Endodermal cell (in vitro differentiated cells): ENCODE data around the gene CLCN7. TPM values are rescaled to one million over a fixed set of nuclear protein-coding genes. Genes with fewer than 3 reads are reported as not detected.
A peak's percentile ranks its signal among the peaks of the same experiment; 100 is the strongest.

Experiments used
- DNase-seq: peaks from one replicate; pipeline ENCODE4 v3.0.0-alpha.2; 2017
- H3K27ac ChIP-seq: 2 replicates; pipeline ENCODE4 v1.5.1; 2013; ENCODE audit warnings: mild to moderate bottlenecking, low read depth, low read length, moderate library complexity
- H3K27me3 ChIP-seq: 2 replicates; pipeline ENCODE4 v1.6.1; 2013; ENCODE audit warnings: mild to moderate bottlenecking, low read length, moderate library complexity; ENCODE audit not compliant: insufficient read depth, control insufficient read depth, poor library complexity, severe bottlenecking
- H3K36me3 ChIP-seq: 2 replicates; pipeline ENCODE4 v1.7.0; 2013; ENCODE audit warnings: mild to moderate bottlenecking, low read length, moderate library complexity; ENCODE audit not compliant: control insufficient read depth, insufficient read depth
- H3K4me1 ChIP-seq: one replicate; pipeline ENCODE4 v1.7.0; 2013; ENCODE audit warnings: low read length; ENCODE audit not compliant: control insufficient read depth, insufficient read depth
- H3K4me3 ChIP-seq: 2 replicates; pipeline ENCODE4 v1.5.1; 2013; ENCODE audit warnings: mild to moderate bottlenecking, low read length, moderate library complexity
- H3K9ac ChIP-seq: 2 replicates; pipeline ENCODE4 v1.6.1; 2013; ENCODE audit warnings: mild to moderate bottlenecking, low read length, moderate library complexity; ENCODE audit not compliant: poor library complexity, severe bottlenecking; ENCODE audit errors: extremely low read depth
- H3K9me3 ChIP-seq: 2 replicates; pipeline ENCODE4 v1.6.1; 2013; ENCODE audit warnings: mild to moderate bottlenecking, low read length, moderate library complexity; ENCODE audit not compliant: control insufficient read depth
- H3K27ac Mint-ChIP-seq: 2 replicates; pipeline ENCODE4 v1.8.0; 2020; ENCODE audit warnings: mixed read lengths
- H3K27me3 Mint-ChIP-seq: 2 replicates; pipeline ENCODE4 v1.8.0; 2021; ENCODE audit warnings: mild to moderate bottlenecking, mixed read lengths; ENCODE audit not compliant: insufficient read depth
- H3K36me3 Mint-ChIP-seq: 2 replicates; pipeline ENCODE4 v1.8.0; 2020; ENCODE audit warnings: low read depth, mixed read lengths
- H3K4me1 Mint-ChIP-seq: 2 replicates; pipeline ENCODE4 v1.8.0; 2020; ENCODE audit warnings: mixed read lengths
- H3K4me3 Mint-ChIP-seq: 2 replicates; pipeline ENCODE4 v1.8.0; 2020; ENCODE audit warnings: mild to moderate bottlenecking, moderate library complexity, mixed read lengths
- H3K9me3 Mint-ChIP-seq: 2 replicates; pipeline ENCODE4 v1.8.0; 2020; ENCODE audit warnings: mild to moderate bottlenecking, mixed read lengths
- WGBS, 2 experiments: methylation state at CpG; one replicate each; pipeline versions ENCODE4 v1.1.5 to v1.1.7; 2013; ENCODE audit warnings: missing lambda C conversion rate in 2 of 2, mixed read lengths in 1 of 2; ENCODE audit not compliant: insufficient coverage in 1 of 2, insufficient read length in 1 of 2; 5-methylcytosine and 5-hydroxymethylcytosine counted together
- total RNA-seq, 2 donors: library from RNA; stranded (reverse); fragmentation: NEBNext Ultra II Directional in 1 of 2; extraction: Animal tissue kit (Norgen Biotek cat#: 25700) in 1 of 2; gene quantifications; 2 replicates in 1 of 2; 3 replicates in 1 of 2; pipeline ENCODE4 v1.2.1, GENCODE V29; 2021
- TF ChIP-seq, protein P1 (sequence below): fragments of 200-600 bp; sonication (generic); conservative IDR thresholded peaks from 2 replicates; pipeline ENCODE4 v1.5.0; 2021; ENCODE audit warnings: antibody characterized with exemption, mild to moderate bottlenecking

Gene CLCN7
- total RNA-seq, 2 donors from 2014 or later, result 94.4 to 96.7 TPM

DNA sequence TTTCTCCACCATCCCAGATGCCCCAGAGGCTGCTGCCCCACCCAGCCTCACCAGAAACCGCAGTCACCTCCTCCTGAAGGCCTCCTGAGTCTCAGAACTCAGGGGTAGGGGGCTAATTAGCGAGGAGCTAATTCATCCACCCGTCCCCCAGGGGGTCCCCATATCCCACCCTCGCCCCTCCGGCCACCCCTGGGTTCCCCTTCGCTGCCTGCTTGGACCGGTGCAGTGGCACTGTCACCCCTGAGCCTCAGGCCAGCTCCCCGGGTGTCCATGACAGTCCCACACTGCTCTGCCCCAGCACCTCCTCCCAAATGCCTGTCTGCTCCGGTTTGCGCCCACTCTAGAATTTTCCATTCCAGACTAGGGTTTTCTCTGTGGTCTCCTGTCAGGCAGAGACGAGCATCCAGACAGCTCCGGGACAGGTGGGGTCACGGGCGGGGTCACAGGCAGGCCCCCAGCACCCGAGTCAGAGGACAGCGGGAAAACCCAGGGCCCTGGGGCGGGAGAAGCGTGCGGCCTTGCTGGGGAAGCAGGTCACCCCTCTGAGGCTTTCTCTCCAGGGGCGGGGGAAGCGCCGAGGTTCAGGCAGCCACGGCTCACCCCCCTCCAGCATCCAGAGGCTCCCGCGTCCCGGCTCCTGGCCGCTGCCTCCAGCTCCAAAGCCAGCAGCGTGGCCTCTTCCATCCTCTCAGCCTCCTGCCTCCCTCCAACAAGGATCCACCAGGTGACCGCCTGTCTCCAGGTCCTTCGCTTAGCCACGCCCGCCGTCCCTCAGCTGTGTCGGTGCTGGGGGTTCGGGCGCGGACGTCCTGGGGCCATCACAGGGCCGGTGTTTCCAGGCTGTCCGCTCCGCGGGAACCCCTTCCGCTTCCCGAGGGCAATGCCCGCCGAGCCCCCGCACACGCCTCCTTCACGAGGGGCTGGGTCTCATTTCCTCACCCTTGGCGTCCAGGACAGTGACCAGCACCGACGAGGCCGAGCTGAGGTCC lies 47.1 kb downstream of the CLCN7 start:
- Mint-ChIP-seq H3K27ac (no peak overlapping the region), H3K4me1 (peaks cover 3% of the 10 kb centered on the region), H3K4me3 (no peak overlapping the region), H3K27me3 (no peaks in the 10 kb centered on the region), H3K9me3 (no peaks in the 10 kb centered on the region), H3K36me3 (no peaks in the 10 kb centered on the region)
- WGBS, 2 experiments, result 95% methylated on average over 31 to 53 of the region's 53 CpGs
- Histone ChIP-seq H3K36me3 (no peaks in the 10 kb centered on the region), H3K4me3 (no peak overlapping the region), H3K9ac (no peak overlapping the region), H3K27ac (no peak overlapping the region), H3K27me3 (no peaks in the 10 kb centered on the region), H3K4me1 (no peaks in the 10 kb centered on the region), H3K9me3 (no peaks in the 10 kb centered on the region)
- no peak for DNase-seq
- TF ChIP-seq, protein P1, sequence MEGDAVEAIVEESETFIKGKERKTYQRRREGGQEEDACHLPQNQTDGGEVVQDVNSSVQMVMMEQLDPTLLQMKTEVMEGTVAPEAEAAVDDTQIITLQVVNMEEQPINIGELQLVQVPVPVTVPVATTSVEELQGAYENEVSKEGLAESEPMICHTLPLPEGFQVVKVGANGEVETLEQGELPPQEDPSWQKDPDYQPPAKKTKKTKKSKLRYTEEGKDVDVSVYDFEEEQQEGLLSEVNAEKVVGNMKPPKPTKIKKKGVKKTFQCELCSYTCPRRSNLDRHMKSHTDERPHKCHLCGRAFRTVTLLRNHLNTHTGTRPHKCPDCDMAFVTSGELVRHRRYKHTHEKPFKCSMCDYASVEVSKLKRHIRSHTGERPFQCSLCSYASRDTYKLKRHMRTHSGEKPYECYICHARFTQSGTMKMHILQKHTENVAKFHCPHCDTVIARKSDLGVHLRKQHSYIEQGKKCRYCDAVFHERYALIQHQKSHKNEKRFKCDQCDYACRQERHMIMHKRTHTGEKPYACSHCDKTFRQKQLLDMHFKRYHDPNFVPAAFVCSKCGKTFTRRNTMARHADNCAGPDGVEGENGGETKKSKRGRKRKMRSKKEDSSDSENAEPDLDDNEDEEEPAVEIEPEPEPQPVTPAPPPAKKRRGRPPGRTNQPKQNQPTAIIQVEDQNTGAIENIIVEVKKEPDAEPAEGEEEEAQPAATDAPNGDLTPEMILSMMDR, result no peak

DNA sequence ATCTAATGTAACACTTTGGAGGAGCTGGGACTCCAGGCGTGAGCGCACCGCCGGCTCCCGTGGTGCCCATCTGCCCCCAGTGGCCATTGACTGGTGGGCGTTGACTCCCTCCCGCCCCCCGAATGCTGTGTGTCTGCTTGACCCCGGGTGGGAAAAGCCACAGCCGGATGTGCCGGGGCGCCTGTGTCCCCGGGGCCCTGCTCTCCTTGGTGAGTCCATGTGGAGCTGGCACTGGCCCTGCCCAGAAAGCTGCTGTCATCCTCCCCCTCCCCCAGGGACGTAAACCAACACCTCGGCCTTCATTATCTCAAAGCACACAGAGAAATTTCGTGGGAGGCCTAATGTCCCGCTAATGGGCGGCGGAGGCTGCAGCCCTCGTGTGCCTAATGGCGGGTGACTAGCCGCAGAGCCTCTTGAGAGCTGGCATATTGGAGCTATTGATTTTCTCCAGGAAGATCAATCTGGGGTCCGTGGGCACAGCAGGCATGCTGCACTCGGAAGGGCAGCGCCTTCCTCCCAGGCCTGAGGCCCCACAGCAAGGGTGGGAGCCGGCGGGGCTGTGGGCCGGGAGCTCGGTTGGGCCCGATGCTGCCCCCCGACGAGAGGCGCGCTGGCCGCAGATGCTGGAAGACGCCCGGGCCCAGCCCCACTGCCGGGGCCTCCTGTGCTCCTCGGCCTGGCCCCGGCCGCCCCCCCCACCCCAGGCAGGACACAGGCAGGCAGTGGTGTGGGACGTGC lies 47.9 kb downstream of the CLCN7 start:
- H3K27ac Mint-ChIP-seq, result peak overlapping the region; percentile 39
- 85 to 89% methylated on average over 20 to 41 of the region's 42 CpGs for WGBS, 2 experiments
- Histone ChIP-seq H3K9ac (no peak overlapping the region), H3K4me1 (no peaks in the 10 kb centered on the region), H3K27me3 (no peaks in the 10 kb centered on the region), H3K36me3 (no peaks in the 10 kb centered on the region), H3K4me3 (no peak overlapping the region), H3K27ac (no peak overlapping the region), H3K9me3 (peaks cover 6% of the 10 kb centered on the region)
- no peak overlapping the region for H3K4me3 Mint-ChIP-seq
- H3K27me3 Mint-ChIP-seq, result no peaks in the 10 kb centered on the region
- peaks cover 3% of the 10 kb centered on the region for H3K4me1 Mint-ChIP-seq
- DNase-seq, result no peak
- TF ChIP-seq, protein P1, result peak; percentile 53
- no peaks in the 10 kb centered on the region for H3K36me3 Mint-ChIP-seq
- H3K9me3 Mint-ChIP-seq, result peaks cover 5% of the 10 kb centered on the region

GRCh38 chr16:1425616-1426370 lies 49.0 kb downstream of the CLCN7 start:
- DNase-seq, result no peak
- H3K4me1 Mint-ChIP-seq, result peaks cover 3% of the 10 kb centered on the region
- no peaks in the 10 kb centered on the region for H3K27me3 Mint-ChIP-seq
- H3K27me3 ChIP-seq, result no peaks in the 10 kb centered on the region
- no peak overlapping the region for H3K9ac ChIP-seq
- H3K4me3 Mint-ChIP-seq, result no peak overlapping the region
- peaks cover 5% of the 10 kb centered on the region for H3K9me3 Mint-ChIP-seq
- H3K36me3 ChIP-seq, result no peaks in the 10 kb centered on the region
- no peak overlapping the region for H3K4me3 ChIP-seq
- no peaks in the 10 kb centered on the region for H3K4me1 ChIP-seq
- WGBS, 2 experiments, result 94 to 100% methylated on average over 4 to 16 of the region's 16 CpGs
- H3K27ac Mint-ChIP-seq, result no peak overlapping the region
- H3K9me3 ChIP-seq, result peaks cover 6% of the 10 kb centered on the region
- H3K36me3 Mint-ChIP-seq, result no peaks in the 10 kb centered on the region
- no peak overlapping the region for H3K27ac ChIP-seq
- TF ChIP-seq, protein P1, result no peak
